C4-2B (cell line): ENCODE data around the gene POLR2H.

Experiments used
- ZFX ChIP-seq: fragments of 450-650 bp; IDR thresholded peaks from 2 replicates; pipeline ENCODE4 v1.6.1; 2017
- TF ChIP-seq, protein P1 (sequence below): fragments of 450-650 bp; conservative IDR thresholded peaks from 2 replicates; pipeline ENCODE4 v1.5.1; 2017; ENCODE audit warnings: mild to moderate bottlenecking

DNA sequence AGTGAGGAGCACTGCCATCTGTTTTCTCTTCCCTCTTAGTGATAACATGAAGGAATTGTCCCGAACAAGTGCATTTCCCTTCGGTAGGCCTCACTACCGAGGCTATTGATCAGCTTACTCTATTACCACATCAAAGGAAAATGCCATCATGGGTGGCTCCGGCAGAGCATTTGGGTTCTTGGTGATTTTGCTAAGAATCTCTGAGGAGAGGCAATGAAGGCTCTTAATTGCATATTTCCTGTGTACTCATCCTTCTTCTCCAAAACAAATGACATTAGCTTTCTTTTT is 53.6 kb downstream of the POLR2H start:
- TF ChIP-seq, protein P1, sequence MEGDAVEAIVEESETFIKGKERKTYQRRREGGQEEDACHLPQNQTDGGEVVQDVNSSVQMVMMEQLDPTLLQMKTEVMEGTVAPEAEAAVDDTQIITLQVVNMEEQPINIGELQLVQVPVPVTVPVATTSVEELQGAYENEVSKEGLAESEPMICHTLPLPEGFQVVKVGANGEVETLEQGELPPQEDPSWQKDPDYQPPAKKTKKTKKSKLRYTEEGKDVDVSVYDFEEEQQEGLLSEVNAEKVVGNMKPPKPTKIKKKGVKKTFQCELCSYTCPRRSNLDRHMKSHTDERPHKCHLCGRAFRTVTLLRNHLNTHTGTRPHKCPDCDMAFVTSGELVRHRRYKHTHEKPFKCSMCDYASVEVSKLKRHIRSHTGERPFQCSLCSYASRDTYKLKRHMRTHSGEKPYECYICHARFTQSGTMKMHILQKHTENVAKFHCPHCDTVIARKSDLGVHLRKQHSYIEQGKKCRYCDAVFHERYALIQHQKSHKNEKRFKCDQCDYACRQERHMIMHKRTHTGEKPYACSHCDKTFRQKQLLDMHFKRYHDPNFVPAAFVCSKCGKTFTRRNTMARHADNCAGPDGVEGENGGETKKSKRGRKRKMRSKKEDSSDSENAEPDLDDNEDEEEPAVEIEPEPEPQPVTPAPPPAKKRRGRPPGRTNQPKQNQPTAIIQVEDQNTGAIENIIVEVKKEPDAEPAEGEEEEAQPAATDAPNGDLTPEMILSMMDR: no peak
- TF ChIP-seq ZFX: no peak
